ENCODE measurements around the gene PDIA4.

DNA sequence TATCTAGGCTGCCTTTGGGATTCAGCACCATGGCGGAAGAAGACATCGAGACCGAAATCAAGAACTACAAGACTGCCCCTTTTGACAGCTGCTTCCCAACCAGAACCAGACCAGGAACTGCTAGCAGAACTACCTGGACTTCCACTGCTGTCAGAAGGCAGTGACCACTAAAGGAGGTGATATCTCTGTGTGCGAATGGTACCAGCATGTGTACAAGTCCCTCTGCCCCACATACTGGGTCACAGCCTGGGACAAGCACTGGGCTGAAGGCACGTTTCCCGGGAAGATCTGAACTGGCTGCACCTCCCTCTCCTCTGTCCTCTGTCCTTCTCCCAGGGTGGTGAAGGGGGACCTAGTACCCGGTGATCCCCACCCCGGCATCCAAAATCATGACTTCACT, 25.6 kb upstream of the PDIA4 start:
- TF ChIP-seq GATA2 (IDR thresholded peaks at IDR 0.05; ENCODE audit: low read depth, low read length) (no peak), GATA3 (IDR thresholded peaks at IDR 0.05; ENCODE audit: low read depth, low read length) (no peak)

Data from SH-SY5Y (cell line).